Osteoblast (primary cell): ENCODE measurements around the gene MDFIC. TPM values are rescaled to one million over a fixed set of nuclear protein-coding genes. Genes with fewer than 3 reads are reported as not detected.

Experiments used
- DNase-seq: peaks from one replicate; pipeline ENCODE4 v3.0.0; 2011; ENCODE audit warnings: low spot score, mixed read lengths; ENCODE audit not compliant: insufficient read length; ENCODE audit errors: missing footprints
- H2AFZ ChIP-seq: 2 replicates; pipeline ENCODE4 v1.6.0; 2011; ENCODE audit warnings: mild to moderate bottlenecking, low read length
- H3K27ac ChIP-seq: 2 replicates; pipeline ENCODE4 v1.5.1; 2011; ENCODE audit warnings: mild to moderate bottlenecking, low read depth, low read length, moderate library complexity
- H3K27me3 ChIP-seq: 2 replicates; pipeline ENCODE4 v1.6.0; 2012; ENCODE audit warnings: mild to moderate bottlenecking, control low read depth, inconsistent platforms, low read length, moderate library complexity; ENCODE audit not compliant: insufficient read depth
- H3K36me3 ChIP-seq: 2 replicates; pipeline ENCODE4 v1.5.1; 2011; ENCODE audit warnings: mild to moderate bottlenecking, low read length, control low read depth, moderate library complexity; ENCODE audit not compliant: insufficient read depth
- H3K4me1 ChIP-seq: 2 replicates; pipeline ENCODE4 v1.5.1; 2011; ENCODE audit warnings: mild to moderate bottlenecking, low read length, control low read depth, moderate library complexity; ENCODE audit not compliant: insufficient read depth
- H3K4me2 ChIP-seq: 2 replicates; pipeline ENCODE4 v1.6.0; 2011; ENCODE audit warnings: mild to moderate bottlenecking, low read length; ENCODE audit not compliant: insufficient read depth
- H3K4me3 ChIP-seq: fragments of 200-600 bp; sonication (generic); 3 replicates; pipeline ENCODE4 v1.5.1; 2012; ENCODE audit warnings: mild to moderate bottlenecking, low read length, inconsistent platforms; ENCODE audit not compliant: insufficient read depth
- H3K79me2 ChIP-seq: 2 replicates; pipeline ENCODE4 v1.6.0; 2012; ENCODE audit warnings: mild to moderate bottlenecking, low read length, control low read depth, inconsistent platforms; ENCODE audit not compliant: insufficient read depth
- H3K9me3 ChIP-seq: 2 replicates; pipeline ENCODE4 v1.5.1; 2011; ENCODE audit warnings: low read depth, low read length, control low read depth
- H4K20me1 ChIP-seq: 2 replicates; pipeline ENCODE4 v1.6.0; 2012; ENCODE audit warnings: mild to moderate bottlenecking, low read length, control low read depth; ENCODE audit not compliant: insufficient read depth
- total RNA-seq: library from RNA; depleted of rRNA; stranded (reverse); fragments of >200 nt; gene quantifications from 2 replicates; pipeline ENCODE4 v1.2.3, GENCODE V29; 2012
- TF ChIP-seq, protein P1 (sequence below): IDR thresholded peaks from 2 replicates; pipeline ENCODE4 v1.5.1; 2011; ENCODE audit warnings: mild to moderate bottlenecking, low read depth, low read length, moderate library complexity; ENCODE audit errors: extremely low read depth

MDFIC gene
- total RNA-seq, 1 donor: 68.8 TPM

DNA sequence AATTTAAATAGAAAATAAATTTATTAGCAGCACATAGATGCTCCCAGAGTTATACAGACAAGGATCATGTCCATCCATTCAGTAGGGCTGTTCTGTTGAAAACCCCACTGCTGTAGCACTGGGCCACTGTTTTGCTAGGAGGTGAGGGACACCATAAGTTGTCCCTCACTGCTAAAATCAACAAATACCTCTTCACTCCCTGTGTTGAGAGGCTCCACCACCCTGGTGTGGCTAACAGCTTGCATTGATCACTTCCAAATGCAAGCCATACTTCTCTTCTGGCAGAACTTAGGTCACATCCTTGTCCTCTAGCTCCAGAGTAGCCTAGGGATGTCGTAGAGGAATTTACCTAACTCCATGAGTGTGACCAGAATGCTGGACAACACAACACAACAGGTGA is 55.4 kb downstream of the MDFIC start:
- Histone ChIP-seq H3K79me2 (peaks cover 43% of the 10 kb centered on the region), H3K36me3 (no peaks in the 10 kb centered on the region), H3K27me3 (no peaks in the 10 kb centered on the region), H3K4me1 (peaks cover 8% of the 10 kb centered on the region), H3K27ac (no peak overlapping the region), H2AFZ (no peak overlapping the region), H3K4me3 (no peak overlapping the region), H3K9me3 (no peaks in the 10 kb centered on the region), H3K4me2 (no peak overlapping the region), H4K20me1 (no peaks in the 10 kb centered on the region)
- no peak for DNase-seq
- TF ChIP-seq, protein P1, sequence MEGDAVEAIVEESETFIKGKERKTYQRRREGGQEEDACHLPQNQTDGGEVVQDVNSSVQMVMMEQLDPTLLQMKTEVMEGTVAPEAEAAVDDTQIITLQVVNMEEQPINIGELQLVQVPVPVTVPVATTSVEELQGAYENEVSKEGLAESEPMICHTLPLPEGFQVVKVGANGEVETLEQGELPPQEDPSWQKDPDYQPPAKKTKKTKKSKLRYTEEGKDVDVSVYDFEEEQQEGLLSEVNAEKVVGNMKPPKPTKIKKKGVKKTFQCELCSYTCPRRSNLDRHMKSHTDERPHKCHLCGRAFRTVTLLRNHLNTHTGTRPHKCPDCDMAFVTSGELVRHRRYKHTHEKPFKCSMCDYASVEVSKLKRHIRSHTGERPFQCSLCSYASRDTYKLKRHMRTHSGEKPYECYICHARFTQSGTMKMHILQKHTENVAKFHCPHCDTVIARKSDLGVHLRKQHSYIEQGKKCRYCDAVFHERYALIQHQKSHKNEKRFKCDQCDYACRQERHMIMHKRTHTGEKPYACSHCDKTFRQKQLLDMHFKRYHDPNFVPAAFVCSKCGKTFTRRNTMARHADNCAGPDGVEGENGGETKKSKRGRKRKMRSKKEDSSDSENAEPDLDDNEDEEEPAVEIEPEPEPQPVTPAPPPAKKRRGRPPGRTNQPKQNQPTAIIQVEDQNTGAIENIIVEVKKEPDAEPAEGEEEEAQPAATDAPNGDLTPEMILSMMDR: no peak

DNA sequence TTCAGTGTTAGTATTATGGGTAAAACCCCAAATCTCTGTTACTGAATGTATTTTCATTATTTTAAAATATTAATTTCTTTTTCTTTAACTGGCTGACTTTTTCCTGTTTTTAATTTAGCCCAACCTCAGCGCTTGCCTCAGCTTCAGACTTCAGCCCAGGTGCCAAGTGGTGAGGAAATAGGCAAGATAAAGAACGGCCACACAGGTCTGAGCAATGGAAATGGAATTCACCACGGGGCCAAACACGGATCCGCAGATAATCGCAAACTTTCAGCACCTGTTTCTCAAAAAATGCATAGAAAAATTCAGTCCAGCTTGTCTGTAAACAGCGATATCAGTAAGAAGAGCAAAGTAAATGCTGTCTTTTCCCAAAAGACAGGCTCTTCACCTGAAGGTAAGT is 57.5 kb downstream of the MDFIC start:
- TF ChIP-seq, protein P1: no peak
- H3K79me2 ChIP-seq: peaks cover 26% of the 10 kb centered on the region
- H3K4me3 ChIP-seq: no peak overlapping the region
- no peaks in the 10 kb centered on the region for H3K27me3 ChIP-seq
- H3K4me2 ChIP-seq: no peak overlapping the region
- H2AFZ ChIP-seq: no peak overlapping the region
- H4K20me1 ChIP-seq: no peaks in the 10 kb centered on the region
- H3K27ac ChIP-seq: no peak overlapping the region
- no peak for DNase-seq
- peaks cover 4% of the 10 kb centered on the region for H3K36me3 ChIP-seq
- H3K4me1 ChIP-seq: no peaks in the 10 kb centered on the region
- no peaks in the 10 kb centered on the region for H3K9me3 ChIP-seq

DNA sequence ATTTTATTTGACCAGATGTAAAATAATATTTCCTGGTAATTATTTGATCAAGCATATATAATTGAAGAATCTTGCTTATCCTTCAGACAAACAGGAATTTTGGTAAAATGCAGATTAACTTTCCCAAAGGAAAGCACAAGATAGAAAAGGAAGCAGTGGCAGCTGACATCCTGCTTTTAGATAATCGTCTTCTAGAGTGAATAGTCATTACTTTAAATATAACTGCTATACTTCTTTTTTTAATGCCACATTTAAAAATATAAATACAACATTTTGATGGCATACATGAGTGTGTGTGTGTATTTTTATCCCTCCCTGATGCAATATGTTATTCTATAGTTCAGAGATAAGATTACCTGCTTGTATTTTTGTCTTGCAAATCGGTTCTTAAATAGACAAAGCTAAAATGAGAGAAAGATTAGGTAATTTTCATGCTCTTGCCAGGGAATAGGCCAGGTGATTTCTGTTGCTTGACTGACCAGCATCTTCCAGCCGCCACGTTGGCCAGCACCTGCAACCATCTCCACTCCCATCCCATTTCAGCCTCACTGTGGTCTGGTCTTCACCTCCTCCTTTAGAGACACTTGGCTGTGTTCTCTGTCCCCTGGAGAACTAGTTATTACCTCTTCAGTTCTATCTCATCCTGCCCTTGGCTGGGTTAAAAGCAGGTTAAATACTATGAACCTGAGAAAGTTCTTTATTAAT is 58.1 kb downstream of the MDFIC start:
- Histone ChIP-seq H2AFZ (no peak overlapping the region), H3K36me3 (peaks cover 4% of the 10 kb centered on the region), H3K4me3 (no peak overlapping the region), H3K27ac (no peak overlapping the region), H3K27me3 (no peaks in the 10 kb centered on the region), H3K4me2 (no peak overlapping the region), H3K4me1 (no peaks in the 10 kb centered on the region), H3K9me3 (no peaks in the 10 kb centered on the region), H4K20me1 (no peaks in the 10 kb centered on the region), H3K79me2 (peaks cover 21% of the 10 kb centered on the region)
- TF ChIP-seq, protein P1: no peak
- no peak for DNase-seq

DNA sequence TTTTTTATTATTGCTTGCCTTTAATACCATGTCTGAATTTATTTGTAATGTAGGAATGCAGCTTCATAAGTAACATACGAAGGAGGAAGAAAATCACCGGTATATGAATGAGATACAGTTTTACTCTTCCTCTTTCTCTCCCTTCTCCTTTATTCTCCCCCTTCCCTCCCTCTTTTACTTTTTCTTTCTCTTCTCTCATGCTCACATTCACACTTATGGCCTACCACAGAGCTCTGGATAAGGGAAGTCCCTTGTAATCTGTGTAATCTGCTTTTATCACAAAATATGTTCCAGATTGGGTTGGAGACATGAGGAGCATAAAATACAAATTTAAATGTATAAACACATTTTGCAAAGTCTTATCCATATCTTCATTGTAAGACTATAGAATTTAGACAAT is 59.4 kb downstream of the MDFIC start:
- Histone ChIP-seq H3K79me2 (peaks cover 14% of the 10 kb centered on the region), H2AFZ (no peak overlapping the region), H3K36me3 (peaks cover 4% of the 10 kb centered on the region), H3K4me1 (no peaks in the 10 kb centered on the region), H3K27ac (no peak overlapping the region), H3K4me3 (no peak overlapping the region), H3K27me3 (no peaks in the 10 kb centered on the region), H3K4me2 (peak overlapping the region; percentile 5), H4K20me1 (no peaks in the 10 kb centered on the region), H3K9me3 (no peaks in the 10 kb centered on the region)
- no peak for DNase-seq
- TF ChIP-seq, protein P1: no peak
